Left renal cortex interstitium (tissue), 4 donors: ENCODE results near the gene GRAMD2B. TPM values are rescaled to one million over a fixed set of nuclear protein-coding genes. Genes with fewer than 3 reads are reported as not detected.
"Not testable (repeated sequence)": the region's sequence is repeated elsewhere in the genome, so short reads cannot be mapped to it uniquely, and the experiment has no call there.

Source experiments
- DNase-seq, 4 donors: peaks; one replicate each; pipeline ENCODE4 v3.0.0-alpha.2; 2013; ENCODE audit warnings: low read depth in 4 of 4, low spot score in 2 of 4, missing footprints in 1 of 4
- polyA plus RNA-seq, 4 donors: library from polyadenylated mRNA; unstranded; fragments of 120-200 nt; gene quantifications; one replicate each; pipeline ENCODE4 v1.2.1, GENCODE V29; 2013; ENCODE audit not compliant: insufficient read length in 4 of 4

Gene GRAMD2B
- polyA plus RNA-seq, 4 donors = 19.0 to 27.9 (median 26.5) TPM

DNA sequence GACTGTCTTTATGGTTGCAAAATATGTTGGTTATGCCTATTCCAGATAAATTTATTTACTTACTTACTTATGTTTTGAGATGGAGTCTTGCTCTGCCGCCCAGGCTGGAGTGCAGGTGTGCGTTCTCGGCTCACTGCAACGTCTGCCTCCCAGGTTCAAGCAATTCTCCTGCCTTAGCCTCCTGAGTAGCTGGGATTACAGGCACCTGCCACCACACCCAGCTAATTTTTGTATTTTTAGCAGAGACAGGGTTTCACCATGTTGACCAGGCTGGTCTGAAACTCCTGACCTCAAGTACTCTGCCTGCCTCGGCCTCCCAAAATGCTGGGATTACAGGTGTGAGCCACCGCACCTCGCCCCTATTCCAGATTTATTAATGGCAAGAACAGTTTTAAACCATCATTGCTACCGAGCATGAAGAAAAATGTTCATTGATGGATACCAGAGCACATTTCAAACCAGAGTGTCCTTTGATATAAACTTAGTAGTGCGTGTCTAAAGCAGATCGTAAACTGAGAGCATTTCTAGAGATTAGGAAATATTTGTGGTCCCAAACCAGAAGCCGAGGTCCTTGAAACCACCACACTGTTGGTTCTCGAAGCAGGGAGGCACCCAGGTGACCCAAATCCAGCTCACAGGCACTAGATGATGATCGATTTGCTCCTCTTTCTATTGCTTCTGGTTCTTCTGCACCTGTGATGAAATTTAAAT lies 85.2 kb downstream of the GRAMD2B start:
- DNase-seq = no peak

DNA sequence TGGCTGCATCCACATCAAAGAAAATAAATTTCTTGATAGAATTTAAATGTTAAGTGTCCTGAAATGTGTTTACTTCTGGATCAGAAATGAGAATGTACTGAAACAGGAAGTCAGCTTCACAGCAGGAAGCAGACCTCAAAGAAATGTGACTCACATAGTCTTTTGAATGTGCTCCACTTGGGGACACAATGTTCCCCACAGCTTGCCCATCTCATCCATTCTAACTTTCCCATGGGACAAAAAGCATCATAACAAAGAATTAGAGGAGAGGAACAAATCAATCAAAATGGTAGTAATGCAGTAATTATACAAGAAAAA lies 85.7 kb downstream of the GRAMD2B start:
- DNase-seq = no peak

DNA sequence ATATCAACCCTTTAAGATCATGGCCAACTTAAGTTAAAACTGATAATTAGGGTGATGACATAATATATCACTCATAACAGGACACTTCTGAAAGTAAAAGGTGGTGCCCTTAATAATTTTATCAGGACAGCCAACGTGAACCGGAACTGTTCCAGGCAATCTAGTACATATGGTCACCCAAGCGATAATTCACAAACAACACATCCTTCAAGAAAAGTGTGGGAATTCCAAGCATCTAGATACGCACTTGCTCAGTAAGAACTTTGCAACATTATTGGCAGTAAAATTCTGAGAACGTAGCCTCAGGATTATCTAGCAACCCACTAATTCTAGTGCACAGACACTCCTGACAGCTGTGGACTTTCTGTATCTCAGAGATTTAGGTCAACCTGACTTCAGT lies 86.1 kb downstream of the GRAMD2B start:
- DNase-seq = no peak

DNA sequence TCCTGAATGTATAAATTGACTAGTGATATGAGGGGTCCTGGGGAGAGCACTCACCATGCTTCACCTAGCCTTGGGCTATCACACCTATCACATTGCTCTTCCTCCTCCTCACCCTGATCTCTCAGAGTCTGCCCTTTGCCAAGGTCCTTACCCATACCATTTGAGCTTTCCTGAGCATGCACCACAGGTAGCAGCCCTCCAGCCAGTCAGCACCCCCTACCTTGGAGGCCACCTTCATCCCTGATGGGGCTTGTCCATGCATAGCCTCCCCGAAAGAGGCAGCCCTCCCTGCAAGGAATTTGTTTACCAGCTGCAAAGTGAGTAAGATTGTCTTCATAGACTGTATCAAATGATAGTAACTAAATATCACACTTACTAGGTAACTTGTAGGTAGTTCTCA lies 88.8 kb downstream of the GRAMD2B start:
- no peak for DNase-seq

DNA sequence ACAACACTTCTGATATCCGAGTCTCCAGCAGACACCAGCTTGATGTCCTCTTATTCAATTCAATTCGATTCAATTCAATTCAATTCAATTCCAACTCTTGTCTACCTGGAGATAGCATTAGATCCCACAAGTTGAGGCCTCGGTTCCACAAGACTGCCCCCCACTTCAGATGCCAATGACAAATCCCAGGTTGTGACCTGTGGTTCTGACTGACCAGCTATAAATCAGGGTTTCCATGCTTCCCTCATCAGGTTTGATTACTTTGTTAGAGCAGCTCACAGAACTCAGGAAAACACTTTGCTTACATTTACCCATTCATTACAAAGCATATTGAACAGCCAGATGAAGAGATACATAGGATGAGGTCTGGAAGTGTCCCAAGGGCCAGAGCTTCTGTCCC lies 89.2 kb downstream of the GRAMD2B start:
- DNase-seq = no peak

DNA sequence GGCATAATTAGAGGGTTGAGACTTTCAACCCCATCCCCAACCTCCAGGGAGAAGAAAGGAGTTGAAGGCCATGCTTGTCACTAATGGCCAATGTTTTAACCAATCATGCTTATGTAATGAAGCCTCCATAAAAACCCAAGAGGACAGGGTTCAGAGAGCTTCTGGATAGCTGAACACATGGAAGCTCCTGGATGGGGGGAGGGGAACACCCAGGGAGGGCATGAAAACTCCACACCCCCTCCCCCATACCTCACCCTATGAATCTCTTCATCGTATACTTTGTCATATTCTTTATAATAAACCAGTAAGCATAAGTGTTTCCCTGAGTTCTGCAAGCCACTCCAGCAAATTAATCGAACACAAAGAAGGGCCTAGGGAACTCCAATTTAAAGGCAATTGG lies 90.1 kb downstream of the GRAMD2B start:
- DNase-seq = no peak

DNA sequence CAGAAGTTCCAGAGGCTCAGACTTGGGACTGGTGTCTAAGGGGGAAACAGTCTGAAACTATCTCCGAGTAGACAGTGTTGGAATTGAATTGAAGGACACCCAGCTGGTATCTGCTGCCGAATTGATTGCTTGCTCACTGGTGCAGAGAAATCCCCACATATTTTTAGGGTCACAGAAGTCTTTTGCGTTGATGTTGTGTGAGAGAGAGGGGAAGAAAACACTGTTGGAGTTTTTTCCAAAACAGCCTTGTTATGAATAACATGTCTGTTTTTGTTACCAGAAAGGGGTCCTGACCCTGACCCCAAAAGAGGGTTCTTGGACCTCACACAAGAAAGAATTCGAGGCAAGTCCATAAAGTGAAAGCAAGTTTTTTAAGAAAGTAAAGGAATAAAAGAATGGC lies 90.5 kb downstream of the GRAMD2B start:
- DNase-seq = no peak

DNA sequence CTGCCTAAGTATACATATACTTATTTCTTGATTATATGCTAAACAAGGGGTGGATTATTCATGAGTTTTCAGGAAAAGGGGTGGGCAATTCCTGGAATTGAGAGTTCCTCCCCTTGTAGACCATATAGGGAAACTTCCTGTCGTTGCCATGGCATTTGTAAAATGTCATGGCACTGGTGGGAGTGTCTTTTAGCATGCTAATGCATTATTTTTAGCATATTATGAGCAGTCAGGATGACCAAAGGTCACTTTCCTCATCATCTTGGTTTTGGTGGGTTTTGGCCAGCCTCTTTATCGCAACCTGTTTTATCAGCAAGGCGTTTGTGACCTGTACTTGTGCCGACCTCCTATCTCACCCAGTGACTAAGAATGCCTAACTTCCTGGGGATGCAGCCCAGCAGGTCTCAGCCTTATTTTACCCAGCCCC lies 90.9 kb downstream of the GRAMD2B start:
- DNase-seq = no peak

DNA sequence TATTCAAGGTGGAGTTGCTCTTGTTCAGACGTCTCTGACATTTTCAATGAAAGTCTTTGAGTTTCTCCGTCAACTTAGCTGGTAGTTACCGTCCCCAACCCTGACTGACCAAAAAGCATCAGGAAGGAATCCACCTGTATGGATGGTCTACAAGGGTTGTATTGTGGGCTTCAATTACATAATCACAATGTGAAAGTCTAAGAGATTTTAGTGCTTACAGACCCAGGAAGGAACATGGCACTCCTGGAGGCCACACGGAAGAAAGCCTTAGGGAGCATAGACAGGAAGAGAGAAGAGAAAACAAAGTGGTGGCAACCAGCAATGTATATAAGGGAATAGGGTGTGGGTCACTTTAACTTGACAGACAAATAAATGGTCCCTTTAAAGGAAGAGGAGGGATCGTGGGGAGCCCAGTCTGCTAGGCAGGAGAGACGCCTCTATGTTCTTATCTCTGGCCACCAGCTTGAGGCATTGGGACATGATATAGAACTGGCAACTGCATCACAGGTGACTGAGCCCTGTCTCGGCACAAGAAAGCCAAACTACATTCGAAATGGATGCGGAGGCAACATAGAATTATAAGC lies 91.4 kb downstream of the GRAMD2B start:
- DNase-seq = no peak

DNA sequence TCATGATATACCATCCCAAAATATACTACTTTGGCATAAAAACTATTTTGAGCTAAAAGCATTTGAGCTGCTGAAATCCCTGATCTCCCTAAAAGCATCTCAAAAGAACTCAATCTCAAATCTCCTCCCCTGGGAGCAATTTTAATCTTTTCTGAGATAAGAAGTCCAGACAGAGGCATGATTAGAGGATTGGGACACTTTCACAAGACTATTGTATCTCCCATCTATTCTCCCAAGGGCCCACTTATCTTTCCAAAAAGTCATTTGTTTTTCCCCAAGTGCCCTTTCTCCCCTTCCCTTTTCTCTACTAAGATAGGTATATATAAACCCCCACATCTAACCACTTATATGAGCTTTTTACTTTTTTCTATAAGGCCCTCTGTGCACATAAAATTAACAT lies 92.1 kb downstream of the GRAMD2B start:
- no peak for DNase-seq

DNA sequence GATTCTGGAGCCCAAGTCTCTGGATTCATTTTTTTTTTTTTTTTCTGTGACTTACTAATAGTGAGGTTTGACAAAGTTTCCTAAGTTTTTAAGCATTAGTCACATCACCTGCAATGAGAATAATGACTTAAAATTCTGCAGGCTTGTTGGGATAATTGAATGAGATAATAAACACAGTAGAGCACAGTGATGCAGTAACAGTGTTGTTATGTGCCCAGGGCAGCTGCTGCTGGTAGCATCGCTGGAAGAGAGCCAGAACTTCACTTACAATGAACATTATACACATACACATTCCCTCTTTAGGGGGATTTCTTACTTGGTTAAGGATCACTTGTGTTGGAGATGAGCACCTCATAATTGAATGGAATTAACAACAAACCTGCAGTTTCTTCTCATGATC lies 92.9 kb downstream of the GRAMD2B start:
- no peak for DNase-seq

DNA sequence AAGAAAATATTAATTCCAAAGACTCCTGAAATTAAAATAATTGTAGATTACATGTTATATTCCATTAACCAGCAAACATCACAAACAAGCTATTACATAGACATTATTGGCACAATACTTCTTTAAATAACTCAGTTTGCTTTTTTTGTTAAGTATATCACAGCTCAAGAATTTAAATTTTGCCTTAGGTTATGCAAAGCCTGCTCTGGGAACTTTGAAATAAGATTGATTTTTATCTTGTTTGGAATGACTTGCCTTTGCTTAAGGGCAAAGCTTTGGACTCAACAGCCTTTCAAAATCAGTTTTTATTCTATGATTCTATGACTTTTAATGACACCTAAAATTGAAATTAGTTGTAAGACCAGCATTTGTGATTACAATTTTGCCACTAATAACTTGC lies 93.6 kb downstream of the GRAMD2B start:
- no peak for DNase-seq

DNA sequence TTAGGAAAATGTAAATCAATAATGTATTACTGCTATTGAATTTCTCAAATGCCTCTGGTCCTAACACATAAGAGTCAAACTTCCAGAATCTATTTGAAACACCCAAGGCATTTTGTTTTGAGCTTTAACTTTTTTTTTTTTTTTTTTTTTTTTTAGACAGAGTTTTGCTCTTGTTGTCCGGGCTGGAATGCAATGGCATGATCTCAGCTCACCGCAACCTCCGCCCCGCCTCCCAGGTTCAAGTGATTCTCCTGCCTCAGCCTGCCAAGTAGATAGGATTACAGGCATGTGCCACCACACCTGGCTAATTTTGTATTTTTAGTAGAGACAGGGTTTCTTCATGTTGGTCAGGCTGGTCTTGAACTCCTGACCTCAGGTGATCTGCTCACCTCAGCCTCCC lies 96.0 kb downstream of the GRAMD2B start:
- not testable (repeated sequence) for DNase-seq

DNA sequence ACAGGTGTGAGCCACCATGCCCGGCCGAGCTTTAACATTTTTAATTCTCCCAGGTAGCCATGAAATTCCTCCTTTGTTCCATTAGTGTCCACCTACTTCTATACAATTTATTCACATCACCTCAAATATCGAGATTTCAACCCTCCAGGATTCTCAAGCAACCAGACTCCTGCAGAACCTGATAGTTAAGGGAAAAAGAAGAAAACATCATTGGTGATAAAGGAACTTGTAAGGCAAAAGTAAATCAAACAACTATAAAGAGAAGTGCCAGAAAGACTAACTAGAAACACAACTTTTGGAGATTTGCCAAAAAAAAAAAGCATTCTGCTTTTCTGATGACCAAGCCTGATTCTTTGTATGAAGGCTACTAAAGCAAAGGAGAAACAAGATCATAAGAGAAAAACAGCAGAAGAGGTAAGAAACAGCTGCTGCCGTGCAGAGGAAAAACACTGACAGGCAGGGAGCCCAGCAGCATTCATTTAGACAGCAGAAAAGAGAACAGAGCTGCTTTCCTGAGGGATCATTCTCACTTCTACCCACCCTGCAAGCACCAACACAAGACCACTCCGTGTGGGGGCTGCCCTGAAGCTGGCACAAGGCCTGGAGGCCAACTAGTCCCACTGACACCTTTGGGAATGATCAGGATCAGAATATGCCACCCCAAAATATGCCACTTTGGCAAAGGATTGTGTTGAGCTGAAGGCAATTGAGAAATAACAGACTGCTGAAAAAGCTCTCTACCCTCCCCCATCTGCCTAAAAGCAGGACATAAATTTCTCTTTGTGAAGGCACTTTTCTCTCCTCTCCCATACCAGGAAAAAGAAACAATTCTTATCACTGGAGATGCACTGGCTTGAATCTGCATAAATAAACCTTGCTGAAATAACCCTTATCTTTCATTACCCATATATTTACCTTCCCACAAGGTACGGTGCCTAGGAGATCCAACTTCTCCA lies 96.7 kb downstream of the GRAMD2B start:
- peak in 2 of 4 donors; percentile 44 to 55 for DNase-seq

DNA sequence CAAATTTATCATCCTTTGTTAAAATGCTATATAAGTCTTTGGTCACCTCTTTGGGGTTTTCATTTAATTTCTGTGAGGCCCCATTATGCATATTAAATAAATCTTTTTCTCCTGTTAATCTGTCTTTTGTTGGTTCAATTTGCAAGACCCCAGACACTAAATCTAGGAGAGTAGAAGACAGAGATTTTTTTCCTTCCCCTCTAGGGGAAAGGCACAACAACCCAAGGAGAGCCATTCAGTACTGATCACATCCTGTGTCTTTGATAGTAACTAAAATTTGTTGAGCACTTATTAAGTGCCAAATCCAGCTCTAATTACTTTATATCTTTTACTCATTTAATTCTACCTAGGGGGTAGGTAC lies 97.4 kb downstream of the GRAMD2B start:
- DNase-seq = no peak

DNA sequence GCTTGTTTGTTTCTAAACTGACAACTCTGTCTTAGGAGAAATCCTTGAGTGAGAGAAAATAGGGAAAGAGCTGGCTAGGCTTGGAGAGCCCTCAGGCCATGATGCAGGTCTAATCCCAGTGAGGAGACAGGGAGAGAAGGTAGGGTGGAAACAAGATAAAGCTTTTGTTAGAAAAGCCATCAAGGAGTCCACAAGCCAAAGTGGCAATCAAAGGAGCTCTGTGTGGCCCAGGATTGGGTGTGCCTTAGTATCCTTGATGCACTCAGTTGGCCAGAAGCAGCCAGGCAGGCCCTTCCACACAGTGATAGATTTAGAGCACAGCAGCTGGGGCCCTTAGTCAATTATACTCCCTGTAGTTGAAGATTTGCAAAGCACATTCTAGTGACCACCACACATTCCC lies 97.9 kb downstream of the GRAMD2B start:
- no peak for DNase-seq

DNA sequence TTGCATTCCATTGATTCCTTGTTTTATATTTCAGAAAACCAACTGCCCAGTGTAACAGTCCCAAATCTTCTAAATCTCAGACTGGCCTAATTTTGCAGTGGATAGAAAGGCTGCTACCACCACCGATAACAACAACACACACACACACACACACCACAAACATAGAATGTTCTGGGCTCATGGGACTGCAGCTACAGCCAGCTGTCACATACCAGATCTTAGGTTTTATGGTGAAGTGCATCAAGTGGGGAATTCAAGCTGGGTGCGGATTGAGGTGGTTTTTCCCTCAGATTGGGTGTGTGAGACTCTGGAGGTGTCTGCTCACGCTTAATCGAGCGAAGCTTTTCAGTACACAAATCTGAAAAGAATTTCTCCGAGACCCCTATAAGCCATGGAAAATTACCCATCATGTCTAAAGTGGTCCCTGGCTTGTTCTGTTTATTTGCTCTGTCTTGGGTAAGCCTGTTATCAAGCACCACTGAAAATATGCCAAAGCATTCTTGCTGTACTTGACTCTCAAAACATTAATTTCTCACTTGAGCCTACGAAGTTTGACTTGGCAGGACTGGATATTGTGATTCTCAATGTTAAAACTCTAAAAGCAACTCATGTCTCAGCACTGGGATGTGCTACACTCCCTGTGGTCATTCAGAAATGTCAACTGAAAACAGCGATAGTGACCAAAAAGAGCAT lies 100.8 kb downstream of the GRAMD2B start:
- no peak for DNase-seq

DNA sequence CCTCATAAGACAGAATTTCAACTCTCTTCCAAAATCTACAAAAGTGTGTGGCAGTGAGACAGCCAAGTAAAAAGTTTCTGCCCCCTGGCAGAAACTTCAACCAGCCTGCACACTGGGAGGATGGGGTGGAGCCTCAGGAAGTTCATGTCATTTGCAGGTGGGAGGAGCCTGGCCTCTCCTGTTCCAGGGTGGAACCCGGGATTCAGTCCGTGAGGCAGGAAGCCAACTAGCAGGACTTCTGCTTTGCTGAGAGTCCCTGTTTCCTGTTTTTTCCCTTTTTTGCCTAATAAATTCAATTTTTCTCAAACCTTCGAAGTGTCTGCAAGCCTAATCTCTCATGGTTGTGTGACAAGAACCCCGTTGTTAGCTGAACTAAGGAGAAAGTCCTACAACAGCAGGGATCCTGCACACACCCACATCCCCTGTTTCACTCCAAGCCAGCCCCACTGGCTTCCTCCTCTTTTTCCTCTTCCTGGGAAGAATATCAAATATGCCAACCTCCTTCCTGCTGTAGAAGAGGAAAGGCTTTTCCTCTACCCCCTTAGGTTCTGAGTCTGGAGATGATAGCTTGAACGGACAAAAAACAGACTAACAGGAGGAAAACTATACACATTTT lies 102.5 kb downstream of the GRAMD2B start:
- DNase-seq = no peak

DNA sequence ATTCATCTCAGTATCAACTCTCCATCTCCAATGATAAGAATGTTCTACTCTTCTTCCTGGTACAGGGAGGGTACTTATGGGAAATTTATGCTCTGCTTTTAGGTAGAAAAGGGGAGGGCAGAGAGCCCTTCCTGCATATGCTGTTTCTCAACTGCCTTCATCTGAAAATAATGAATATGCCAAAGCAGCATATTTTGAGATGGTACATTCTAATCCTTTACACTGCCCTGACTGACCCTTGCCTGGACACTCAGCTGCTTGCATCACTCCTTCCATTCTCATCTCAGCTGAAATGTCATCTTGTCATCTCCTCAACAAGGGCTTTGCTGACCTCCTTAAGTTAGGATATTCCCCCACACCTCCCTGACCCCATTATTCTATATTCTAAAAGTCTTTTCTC lies 103.3 kb downstream of the GRAMD2B start:
- DNase-seq = no peak

DNA sequence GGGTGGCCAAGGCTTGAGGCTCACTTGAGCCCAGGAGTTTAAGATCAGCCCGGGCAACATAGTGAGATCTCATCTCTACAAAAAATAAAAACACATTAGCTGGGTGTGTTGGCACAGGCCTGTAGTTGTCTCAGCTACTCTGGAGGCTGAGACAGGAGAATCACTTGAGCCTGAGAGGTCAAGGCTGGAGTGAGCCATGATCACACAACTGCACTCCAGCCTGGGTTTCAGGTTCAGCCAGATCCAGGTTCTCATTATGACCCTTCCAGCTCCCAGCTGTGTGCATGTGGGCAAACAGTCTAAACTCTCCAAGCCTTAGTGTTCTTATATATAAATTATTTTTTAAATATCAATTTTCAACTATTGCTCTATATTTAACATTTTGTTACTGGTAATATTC lies 103.9 kb downstream of the GRAMD2B start:
- DNase-seq = no peak

DNA sequence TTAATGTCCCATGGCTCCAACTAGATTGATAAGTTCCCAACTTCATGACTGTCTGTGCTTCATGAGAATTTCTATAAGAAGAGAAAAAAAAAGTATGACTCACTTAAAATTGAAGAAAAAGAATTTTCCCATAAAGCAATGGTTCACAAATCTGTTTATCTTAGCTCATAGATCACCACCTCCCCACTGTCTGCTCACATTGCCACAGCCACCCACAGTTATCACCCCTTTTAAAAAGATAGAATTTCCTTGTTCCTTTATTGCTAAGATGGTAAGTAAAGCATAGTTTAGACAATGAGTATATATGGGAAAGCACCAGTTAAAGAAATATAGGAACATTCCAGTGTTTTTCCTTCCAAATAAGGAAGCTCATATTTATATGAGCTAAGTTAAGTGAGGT lies 104.7 kb downstream of the GRAMD2B start:
- no peak for DNase-seq
